Prostate gland (tissue), 2 donors: ENCODE results near the gene C1orf105. TPM values are rescaled to one million over a fixed set of nuclear protein-coding genes. Genes with fewer than 3 reads are reported as not detected.

ENCODE experiments used
- DNase-seq: peaks from one replicate; pipeline ENCODE4 v3.0.0-alpha.2; 2019; ENCODE audit warnings: low spot score
- H3K27ac ChIP-seq, 2 donors: fragments of 200-600 bp; sonication (generic); 2 replicates each; pipeline ENCODE4 v1.5.1; 2017 to 2019
- H3K27me3 ChIP-seq: fragments of 200-600 bp; sonication (generic); replicated peaks from 2 replicates; pipeline ENCODE4 v1.5.1; 2019; ENCODE audit not compliant: insufficient read depth
- H3K36me3 ChIP-seq, 2 donors: fragments of 200-600 bp; sonication (generic); 1 replicate in 1 of 2; 2 replicates in 1 of 2; pipeline versions ENCODE4 v1.5.1 to v1.8.1; 2017 to 2019
- H3K4me1 ChIP-seq: fragments of 200-600 bp; sonication (generic); replicated peaks from 2 replicates; pipeline ENCODE4 v1.5.1; 2019
- H3K4me3 ChIP-seq, 2 donors: fragments of 200-600 bp; sonication (generic); 2 replicates each; pipeline ENCODE4 v1.5.1; 2017 to 2019
- H3K9me3 ChIP-seq: fragments of 200-600 bp; sonication (generic); 2 replicates; pipeline ENCODE4 v1.5.1; 2017
- POLR2A ChIP-seq: fragments of 450-650 bp; IDR thresholded peaks from one replicate; pipeline ENCODE4 v1.6.1; 2016; ENCODE audit warnings: antibody characterized with exemption, mild to moderate bottlenecking
- POLR2AphosphoS5 ChIP-seq: sonication (generic); formaldehyde crosslinking; IDR thresholded peaks from one replicate; pipeline ENCODE4 v1.6.1; 2017; ENCODE audit warnings: antibody characterized with exemption
- WGBS: methylation state at CpG from one replicate; pipeline ENCODE4 v1.1.5; 2018; 5-methylcytosine and 5-hydroxymethylcytosine counted together
- intact Hi-C: fragments of 100-400 bp; cut with DNase I; formaldehyde crosslinking; loops from one replicate; pipeline ENCODE4 v1.14.2; 2022
- total RNA-seq, 2 donors: library from RNA; depleted of rRNA; stranded (reverse); fragments of >200 nt; gene quantifications; one replicate each; pipeline ENCODE4 v1.1.0, GENCODE V29; 2016
- TF ChIP-seq, protein P1 (sequence below), 4 experiments: fragments of 200-600 bp in 2 of 4; fragments of 450-650 bp in 2 of 4; sonication (generic) in 2 of 4; IDR thresholded peaks; 1 replicate in 3 of 4; 2 replicates in 1 of 4; pipeline ENCODE4 v1.5.1; 2016 to 2019; ENCODE audit warnings: antibody characterized with exemption in 4 of 4, mild to moderate bottlenecking in 2 of 4, moderate library complexity in 2 of 4

Gene C1orf105
- total RNA-seq, 2 donors from 2014 or later, result 0.36 to 1.4 TPM

DNA sequence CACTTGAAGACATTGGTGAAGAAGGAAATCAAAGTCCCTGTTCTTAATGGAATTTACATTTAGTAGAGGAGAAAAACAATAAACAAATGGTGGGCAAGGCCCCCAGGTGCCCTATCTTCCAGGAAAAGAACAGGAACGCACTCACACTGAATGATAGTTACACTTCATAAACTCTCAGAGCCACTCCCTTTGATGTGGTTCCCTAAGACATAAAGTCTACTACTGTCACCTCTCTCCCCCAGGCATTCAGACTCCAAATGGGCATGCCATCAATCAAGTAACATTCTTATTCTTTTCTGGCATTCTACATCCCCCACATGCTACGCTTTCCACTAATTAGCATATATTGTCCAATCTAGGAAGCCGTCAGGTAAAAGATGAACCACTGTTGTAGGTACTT is 59.9 kb downstream of the C1orf105 start:
- no peak for DNase-seq
- TF ChIP-seq, protein P1, sequence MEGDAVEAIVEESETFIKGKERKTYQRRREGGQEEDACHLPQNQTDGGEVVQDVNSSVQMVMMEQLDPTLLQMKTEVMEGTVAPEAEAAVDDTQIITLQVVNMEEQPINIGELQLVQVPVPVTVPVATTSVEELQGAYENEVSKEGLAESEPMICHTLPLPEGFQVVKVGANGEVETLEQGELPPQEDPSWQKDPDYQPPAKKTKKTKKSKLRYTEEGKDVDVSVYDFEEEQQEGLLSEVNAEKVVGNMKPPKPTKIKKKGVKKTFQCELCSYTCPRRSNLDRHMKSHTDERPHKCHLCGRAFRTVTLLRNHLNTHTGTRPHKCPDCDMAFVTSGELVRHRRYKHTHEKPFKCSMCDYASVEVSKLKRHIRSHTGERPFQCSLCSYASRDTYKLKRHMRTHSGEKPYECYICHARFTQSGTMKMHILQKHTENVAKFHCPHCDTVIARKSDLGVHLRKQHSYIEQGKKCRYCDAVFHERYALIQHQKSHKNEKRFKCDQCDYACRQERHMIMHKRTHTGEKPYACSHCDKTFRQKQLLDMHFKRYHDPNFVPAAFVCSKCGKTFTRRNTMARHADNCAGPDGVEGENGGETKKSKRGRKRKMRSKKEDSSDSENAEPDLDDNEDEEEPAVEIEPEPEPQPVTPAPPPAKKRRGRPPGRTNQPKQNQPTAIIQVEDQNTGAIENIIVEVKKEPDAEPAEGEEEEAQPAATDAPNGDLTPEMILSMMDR (IDR thresholded peaks at IDR 0.05), result no peak
- TF ChIP-seq POLR2A, result no peak
- no peak for TF ChIP-seq POLR2AphosphoS5
- H3K4me3 ChIP-seq, result no peak overlapping the region
- 71% methylated on average over 3 of the region's 3 CpGs for WGBS
- no peaks in the 10 kb centered on the region for H3K27me3 ChIP-seq
- H3K27ac ChIP-seq, result no peak overlapping the region
- H3K4me1 ChIP-seq, result no peaks in the 10 kb centered on the region
- intact Hi-C loops, result no loop called here
- H3K9me3 ChIP-seq, result no peaks in the 10 kb centered on the region
- no peaks in the 10 kb centered on the region for H3K36me3 ChIP-seq

DNA sequence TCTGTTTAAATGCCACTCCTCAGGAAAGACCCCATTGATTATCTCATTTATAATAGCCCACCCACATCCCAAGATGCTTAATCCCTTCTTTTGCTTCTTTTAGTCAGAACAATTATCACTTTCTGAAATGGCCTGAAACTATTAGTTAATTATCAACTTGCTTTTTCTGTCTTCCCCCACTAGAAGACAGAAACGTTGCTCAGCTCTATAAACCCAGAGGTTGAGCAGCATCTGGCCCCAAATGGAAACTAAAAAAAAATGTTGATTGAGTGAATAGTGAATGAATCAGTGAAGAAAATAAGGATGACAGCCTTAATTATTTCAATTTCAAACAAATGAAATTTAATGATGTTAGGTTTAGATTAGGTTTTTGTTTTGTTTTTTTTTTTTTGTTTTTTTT is 61.6 kb downstream of the C1orf105 start:
- WGBS, result 0% methylated on average over 1 of the region's 1 CpG
- TF ChIP-seq POLR2AphosphoS5 (no peak), POLR2A (no peak)
- TF ChIP-seq, protein P1 (IDR thresholded peaks at IDR 0.05), result no peak

DNA sequence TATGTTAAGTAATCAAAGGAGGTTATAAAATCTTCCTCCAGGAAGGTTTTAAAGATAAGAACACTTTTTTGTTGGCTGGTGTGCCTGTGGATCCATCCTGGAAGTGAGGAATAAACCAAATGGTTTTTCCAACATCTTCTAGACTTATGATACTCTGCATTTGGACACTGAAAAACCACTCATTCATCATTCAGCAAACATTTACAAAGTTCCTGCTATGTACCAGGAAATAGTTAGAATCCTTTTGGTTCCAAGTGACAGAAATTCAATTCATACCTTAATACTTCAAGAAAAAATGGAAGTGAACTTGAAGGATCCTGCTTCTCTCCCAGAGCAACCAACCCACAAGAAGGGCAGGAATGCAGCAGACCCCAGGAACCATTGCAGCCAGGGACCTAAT is 63.0 kb downstream of the C1orf105 start:
- no peaks in the 10 kb centered on the region for H3K36me3 ChIP-seq
- DNase-seq, result no peak
- intact Hi-C loops, result no loop called here
- TF ChIP-seq POLR2A (no peak), POLR2AphosphoS5 (no peak)
- TF ChIP-seq, protein P1 (IDR thresholded peaks at IDR 0.05), result no peak
- no peaks in the 10 kb centered on the region for H3K9me3 ChIP-seq
- no peaks in the 10 kb centered on the region for H3K27me3 ChIP-seq
- no peak overlapping the region for H3K4me3 ChIP-seq
- H3K4me1 ChIP-seq, result no peaks in the 10 kb centered on the region
- H3K27ac ChIP-seq, result no peak overlapping the region

More for the DNA sequence above, 61.6 kb downstream of the C1orf105 start:
- intact Hi-C loops, result no loop called here
- Histone ChIP-seq H3K4me3 (no peak overlapping the region), H3K9me3 (no peaks in the 10 kb centered on the region), H3K4me1 (no peaks in the 10 kb centered on the region), H3K27ac (no peak overlapping the region), H3K36me3 (no peaks in the 10 kb centered on the region), H3K27me3 (no peaks in the 10 kb centered on the region)
- no peak for DNase-seq

DNA sequence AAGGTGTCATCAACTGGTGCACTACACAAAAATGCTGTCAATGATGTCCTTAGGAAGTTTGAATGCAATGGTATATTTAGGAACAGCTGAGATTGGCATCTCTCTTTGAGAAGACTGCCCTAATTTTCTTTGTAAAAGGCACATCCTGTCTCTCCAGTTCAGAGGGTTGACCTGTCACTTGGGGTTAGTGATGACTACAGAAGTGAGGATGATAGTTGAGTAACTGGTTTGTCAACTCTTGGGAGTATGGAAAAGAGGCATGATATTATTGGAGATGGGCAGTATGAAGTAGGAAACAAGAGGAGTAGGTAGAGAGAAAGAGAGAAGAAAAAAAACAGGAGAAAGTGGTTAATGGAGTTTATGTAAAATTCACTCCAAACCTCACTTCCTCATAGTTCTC is 63.8 kb downstream of the C1orf105 start:
- Histone ChIP-seq H3K36me3 (no peaks in the 10 kb centered on the region), H3K27me3 (no peaks in the 10 kb centered on the region), H3K27ac (no peak overlapping the region), H3K4me1 (no peaks in the 10 kb centered on the region), H3K4me3 (no peak overlapping the region), H3K9me3 (no peaks in the 10 kb centered on the region)
- no peak for DNase-seq
- intact Hi-C loops, result no loop called here
- TF ChIP-seq, protein P1 (IDR thresholded peaks at IDR 0.05), result no peak
- TF ChIP-seq POLR2A, result no peak

DNA sequence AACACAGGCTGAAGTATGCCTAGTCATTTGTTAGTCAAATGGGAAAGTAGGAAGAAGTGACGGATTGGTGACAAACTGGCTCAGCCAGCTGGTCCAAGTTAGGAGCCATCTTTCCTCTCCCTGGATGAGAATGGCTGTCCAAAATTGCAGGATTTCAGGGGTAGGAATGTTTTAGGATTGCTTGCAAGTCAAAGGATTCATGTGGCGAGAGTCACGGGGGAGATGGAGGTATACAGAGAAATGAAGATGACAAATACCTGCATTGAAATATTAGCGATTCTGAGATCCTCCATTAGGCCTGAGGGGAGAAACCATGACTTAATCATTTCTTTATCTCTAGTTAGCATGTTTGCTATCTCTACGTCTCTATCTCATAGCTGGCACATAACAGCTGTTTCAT is 65.1 kb downstream of the C1orf105 start:
- Histone ChIP-seq H3K9me3 (no peaks in the 10 kb centered on the region), H3K27me3 (no peaks in the 10 kb centered on the region), H3K36me3 (no peaks in the 10 kb centered on the region), H3K4me1 (no peaks in the 10 kb centered on the region), H3K4me3 (no peak overlapping the region), H3K27ac (no peak overlapping the region)
- intact Hi-C loops, result loop anchor here (1.0 kb wide), 1 partner anchor 8 kb away; no protein-coding TSS in a partner anchor
- TF ChIP-seq, protein P1 (IDR thresholded peaks at IDR 0.05), result no peak
- no peak for TF ChIP-seq POLR2AphosphoS5
- no peak for TF ChIP-seq POLR2A
- 69% methylated on average over 5 of the region's 5 CpGs for WGBS
- DNase-seq, result no peak
